Hematopoietic multipotent progenitor cell treated with erythropoietin and hydrocortisone succinate and interleukin-3 and kit ligand, for 8 days (in vitro differentiated cells): ENCODE measurements around the gene NUDT5.
"Not testable (repeated sequence)": the region's sequence is repeated elsewhere in the genome, so short reads cannot be mapped to it uniquely, and the experiment has no call there.

Source experiments
- DNase-seq: peaks from one replicate; pipeline ENCODE4 v3.0.0-alpha.2; 2015

The NUDT5 gene

GRCh38 chr10:12202226-12202625 is 6.5 kb upstream of the NUDT5 start:
- no peak for DNase-seq

DNA sequence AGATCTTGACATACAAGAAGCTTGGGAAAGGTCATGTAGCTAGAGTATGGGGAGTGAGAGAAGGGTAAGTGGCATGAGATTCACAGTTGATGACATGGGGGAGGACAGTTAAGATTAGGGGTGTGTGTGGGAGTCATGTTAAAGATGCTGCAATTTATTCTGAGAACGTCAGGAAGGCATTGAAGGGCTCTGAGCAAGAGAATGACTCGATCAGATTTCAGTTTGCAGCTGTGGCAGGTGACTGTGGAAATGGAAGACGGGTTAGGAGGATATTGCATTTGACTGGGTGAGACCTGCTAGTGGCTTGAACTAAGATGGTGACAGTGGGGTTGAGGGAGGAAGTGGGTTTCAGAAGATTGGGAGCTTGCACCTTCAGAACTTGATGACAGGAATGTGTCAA is 5.9 kb upstream of the NUDT5 start:
- DNase-seq = no peak

GRCh38 chr10:12200850-12201249 is 5.2 kb upstream of the NUDT5 start:
- DNase-seq = no peak

DNA sequence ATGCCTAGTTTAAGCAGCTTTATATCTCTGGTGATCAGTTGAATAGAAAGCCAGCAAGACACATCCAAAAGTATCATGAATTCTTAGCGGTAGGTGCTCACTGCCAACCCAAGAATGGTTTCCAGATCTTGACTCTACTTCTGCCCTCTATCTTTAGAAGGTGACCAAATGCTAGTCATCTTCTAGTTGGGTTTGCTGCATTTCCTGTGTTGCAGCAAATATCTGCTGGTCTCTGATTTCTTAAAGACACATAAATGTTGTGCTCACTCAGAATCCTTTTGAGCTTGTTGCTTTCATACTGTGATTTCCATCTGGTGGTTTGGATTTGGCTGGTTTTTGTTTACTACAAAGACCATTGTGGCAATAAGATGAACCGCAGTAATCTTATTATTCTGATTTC is 2.5 kb upstream of the NUDT5 start:
- DNase-seq = no peak

- DNase-seq = no peak
Measured at GRCh38 chr10:12196531-12197211, 980 bp upstream of the NUDT5 start.

- no peak for DNase-seq
Measured at GRCh38 chr10:12195281-12195602, 449 bp downstream of the NUDT5 start.

DNA sequence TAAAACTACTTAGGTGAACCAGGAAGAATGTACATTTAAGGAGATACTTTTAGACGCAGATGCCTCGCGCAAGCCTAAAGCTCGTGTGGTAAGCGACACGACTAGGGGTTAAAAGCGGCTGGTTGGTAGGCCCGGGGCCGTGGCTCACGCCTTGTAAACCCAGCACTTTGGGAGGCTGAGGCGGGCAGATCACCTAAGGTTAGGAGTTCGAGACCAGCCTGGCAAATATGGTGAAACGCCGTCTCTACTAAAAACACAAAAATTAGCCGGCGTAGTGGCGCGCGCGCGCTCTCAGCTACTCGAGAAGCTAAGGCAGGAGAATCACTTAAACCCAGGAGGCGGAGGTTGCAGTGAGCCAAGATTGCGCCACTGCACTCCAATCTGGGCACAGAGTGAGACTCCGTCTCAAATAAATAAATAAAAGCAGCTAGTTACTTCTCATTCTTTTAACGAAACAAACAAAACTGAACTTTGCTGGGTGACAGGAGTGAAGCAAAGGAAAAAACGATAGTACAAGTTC is 879 bp downstream of the NUDT5 start:
- peak; percentile 37 for DNase-seq

DNA sequence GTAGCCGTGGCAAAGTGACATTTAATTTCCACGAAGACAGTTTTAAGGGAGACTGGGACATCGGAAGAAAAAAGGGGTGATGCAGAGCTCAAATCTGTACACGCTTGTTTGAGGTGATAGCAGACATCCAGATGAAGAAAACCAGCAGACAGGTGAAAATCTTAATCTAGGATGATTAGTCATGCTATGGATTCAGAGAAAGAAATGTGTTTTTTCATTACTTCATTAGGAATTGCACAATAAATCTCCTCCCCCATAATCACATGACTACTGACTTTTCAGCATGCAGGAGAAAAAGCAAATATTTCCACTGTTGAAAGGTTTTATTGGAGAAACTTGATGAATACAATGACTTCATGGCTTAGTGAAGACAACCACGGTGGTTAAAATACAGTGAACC is 2.5 kb downstream of the NUDT5 start:
- no peak for DNase-seq

DNA sequence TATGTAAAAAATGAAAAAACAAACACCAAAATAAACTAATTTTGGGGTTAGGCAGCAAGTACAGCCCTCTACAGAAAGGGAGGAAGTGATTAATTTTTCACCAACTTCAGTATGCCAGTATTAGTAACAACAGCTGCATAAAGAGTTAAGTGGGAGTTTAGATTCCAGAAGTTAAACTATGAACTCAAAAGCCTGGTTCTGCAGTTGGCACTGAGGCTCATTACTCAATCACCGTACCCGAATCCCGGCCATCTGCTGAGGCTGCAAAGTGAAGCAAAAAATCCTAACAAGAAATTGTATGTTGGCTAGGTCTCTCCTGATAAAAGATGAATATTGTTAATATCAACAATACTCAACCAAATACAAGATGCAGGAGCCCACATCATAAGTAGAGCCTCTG is 4.0 kb downstream of the NUDT5 start:
- DNase-seq = no peak

DNA sequence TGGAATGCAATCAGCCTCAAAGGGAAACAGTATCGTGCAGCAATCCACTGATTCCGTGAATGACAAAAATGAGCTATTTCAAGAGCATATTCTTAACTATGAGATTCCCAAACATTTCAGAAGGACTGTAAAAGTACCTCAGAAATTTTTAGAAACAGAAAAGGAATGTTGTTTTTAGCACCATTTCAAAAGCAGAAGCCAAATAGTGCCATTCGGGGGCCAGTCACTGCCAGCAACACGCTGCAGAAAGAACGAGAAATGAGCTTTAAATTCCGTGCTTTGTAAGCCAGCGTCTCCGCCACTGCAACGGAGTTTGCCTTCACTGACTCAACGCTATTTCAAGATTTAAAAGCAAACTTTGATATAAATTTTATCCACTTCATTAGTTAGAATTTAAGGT is 6.3 kb downstream of the NUDT5 start:
- no peak for DNase-seq

DNA sequence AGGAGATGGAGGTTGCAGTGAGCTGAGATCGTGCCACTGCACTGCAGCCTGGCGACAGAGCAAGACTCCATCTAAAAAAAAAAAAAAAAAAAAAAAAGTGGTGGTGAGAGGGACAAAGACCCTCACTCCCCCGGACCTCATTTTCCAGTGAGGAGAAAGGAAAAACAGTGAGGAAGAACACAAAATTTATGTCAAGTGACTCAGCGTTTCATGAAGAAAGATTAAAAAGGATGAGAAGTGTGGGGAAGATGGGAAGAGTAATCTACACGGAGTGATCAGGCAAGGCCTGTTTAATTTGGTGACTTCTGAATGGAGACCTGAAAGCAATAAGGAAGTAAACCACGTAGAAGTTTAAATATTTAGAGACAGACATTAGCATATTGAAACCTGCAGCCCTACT is 7.0 kb downstream of the NUDT5 start:
- no peak for DNase-seq

GRCh38 chr10:12187321-12187905 is 8.3 kb downstream of the NUDT5 start:
- DNase-seq = no peak

DNA sequence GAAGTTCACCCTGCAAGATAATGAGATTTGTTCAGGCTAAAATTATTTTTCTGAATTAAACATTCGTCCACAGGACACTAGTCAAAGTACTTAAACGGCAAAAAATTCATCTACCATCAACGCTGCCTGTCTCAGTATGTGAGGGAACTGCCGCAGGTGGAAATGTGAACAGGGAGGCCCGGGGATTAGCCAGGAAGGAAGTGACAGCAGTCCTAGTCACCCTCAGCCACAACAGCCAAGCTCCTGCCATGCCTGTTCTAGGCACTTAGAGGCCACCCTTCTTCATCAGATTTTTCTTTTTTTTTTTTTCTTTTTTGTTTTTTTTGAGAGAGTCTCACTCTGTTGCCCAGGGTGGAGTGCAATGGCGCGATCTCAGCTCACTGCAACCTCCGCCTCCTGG is 9.4 kb downstream of the NUDT5 start:
- no peak for DNase-seq

GRCh38 chr10:12184165-12184564 is 11.5 kb downstream of the NUDT5 start:
- no peak for DNase-seq

DNA sequence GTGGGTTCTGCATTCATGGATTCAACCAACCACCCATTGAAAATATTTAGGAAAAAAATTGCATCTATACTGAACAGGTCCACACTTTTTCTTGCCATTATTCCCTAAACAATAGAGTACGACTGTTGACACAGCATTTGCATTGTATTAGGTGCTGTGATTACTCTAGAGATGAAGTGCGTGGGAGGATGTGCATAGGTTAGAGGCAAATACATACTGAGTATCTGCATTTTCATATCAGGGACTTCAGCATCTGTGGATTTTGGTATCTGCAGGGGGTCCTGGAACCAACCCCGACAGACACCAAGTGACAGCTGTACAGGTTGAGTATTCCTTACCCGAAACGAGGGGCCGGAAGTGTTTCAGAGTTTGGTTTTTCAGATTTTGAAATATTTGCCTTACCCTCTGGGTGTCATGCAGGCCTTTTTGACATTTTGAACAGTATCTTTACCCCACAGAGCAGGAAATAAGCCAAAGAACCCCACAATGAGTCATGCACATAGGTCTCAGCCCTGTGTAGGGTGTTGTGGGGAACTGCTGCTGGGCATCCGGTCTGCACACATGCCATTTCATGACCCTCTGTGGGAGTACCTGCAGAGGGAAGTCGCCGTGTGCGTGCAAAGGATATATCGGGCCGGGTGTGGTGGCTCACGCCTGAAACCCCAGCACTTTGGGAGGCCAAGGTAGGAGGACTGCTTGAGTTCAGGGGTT is 14.5 kb downstream of the NUDT5 start:
- DNase-seq = peak; percentile 60

GRCh38 chr10:12180221-12180974 is 15.3 kb downstream of the NUDT5 start:
- DNase-seq = no peak

- no peak for DNase-seq
Measured at GRCh38 chr10:12179606-12180170, 16.0 kb downstream of the NUDT5 start.

GRCh38 chr10:12177642-12178041 is 18.0 kb downstream of the NUDT5 start:
- no peak for DNase-seq

DNA sequence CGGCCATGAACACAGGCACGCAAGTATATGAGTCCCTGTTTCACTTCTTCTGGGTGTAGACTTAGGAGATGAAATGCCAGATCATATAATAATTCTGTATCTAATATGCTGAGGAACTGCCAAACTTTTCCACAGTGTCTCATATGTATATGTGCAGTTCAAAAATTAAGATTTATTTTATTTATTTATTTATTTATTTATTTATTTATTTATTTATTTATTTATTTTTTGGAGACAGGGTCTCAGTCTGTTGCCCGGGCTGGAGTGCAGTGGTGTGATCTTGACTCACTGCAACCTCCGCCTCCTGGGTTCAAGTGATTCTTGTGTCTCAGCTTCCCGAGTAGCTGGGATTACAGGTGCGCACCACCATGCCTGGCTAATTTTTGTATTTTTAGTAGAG is 24.2 kb downstream of the NUDT5 start:
- DNase-seq = not testable (repeated sequence)

GRCh38 chr10:12165999-12166775 is 29.5 kb downstream of the NUDT5 start:
- no peak for DNase-seq

GRCh38 chr10:12165036-12165435 is 30.7 kb downstream of the NUDT5 start:
- DNase-seq = no peak

- DNase-seq = no peak
Measured at GRCh38 chr10:12164085-12164484, 31.6 kb downstream of the NUDT5 start.
